NCI-H1092 (cell line): ENCODE measurements around the gene POLR1E.
"Not testable (repeated sequence)": the region's sequence is repeated elsewhere in the genome, so short reads cannot be mapped to it uniquely, and the experiment has no call there.

Source experiments
- DNase-seq: peaks from one replicate; lab custom pipeline; 2025; lab: John Stamatoyannopoulos, UW

Gene POLR1E

GRCh38 chr9:37465249-37466036 lies 20.3 kb upstream of the POLR1E start, which contains the start of gene ZBTB5:
ZBTB5 (minus strand) TSS chr9:37465450; CDS start chr9:37442551, 22,899 bp downstream.
- DNase-seq, result peak; percentile 100

- peak; percentile 74 for DNase-seq
Measured at GRCh38 chr9:37466037-37466709, 19.6 kb upstream of the POLR1E start.

GRCh38 chr9:37467530-37467929 lies 18.2 kb upstream of the POLR1E start:
- DNase-seq, result not testable (repeated sequence)

GRCh38 chr9:37468620-37469019 lies 17.1 kb upstream of the POLR1E start:
- DNase-seq, result no peak

- DNase-seq, result no peak
Measured at GRCh38 chr9:37471942-37472684, 13.6 kb upstream of the POLR1E start.

GRCh38 chr9:37473982-37474381 lies 11.8 kb upstream of the POLR1E start:
- not testable (repeated sequence) for DNase-seq

GRCh38 chr9:37474438-37474837 lies 11.3 kb upstream of the POLR1E start:
- no peak for DNase-seq

- DNase-seq, result no peak
Measured at GRCh38 chr9:37476930-37477329, 8.8 kb upstream of the POLR1E start.

GRCh38 chr9:37477443-37477842 lies 8.3 kb upstream of the POLR1E start:
- not testable (repeated sequence) for DNase-seq

- DNase-seq, result not testable (repeated sequence)
Measured at GRCh38 chr9:37477987-37478619, 7.6 kb upstream of the POLR1E start.

- no peak for DNase-seq
Measured at GRCh38 chr9:37480759-37481158, 5.0 kb upstream of the POLR1E start.

- no peak for DNase-seq
Measured at GRCh38 chr9:37486256-37486615, 488 bp downstream of the POLR1E start.

- no peak for DNase-seq
Measured at GRCh38 chr9:37486616-37487548, 1.1 kb downstream of the POLR1E start.

GRCh38 chr9:37491939-37492338 lies 6.2 kb downstream of the POLR1E start:
- DNase-seq, result no peak

- DNase-seq, result no peak
Measured at GRCh38 chr9:37495571-37495970, 9.8 kb downstream of the POLR1E start.

- DNase-seq, result no peak
Measured at GRCh38 chr9:37496020-37496419, 10.3 kb downstream of the POLR1E start.

- DNase-seq, result no peak
Measured at GRCh38 chr9:37497320-37497719, 11.6 kb downstream of the POLR1E start.

- no peak for DNase-seq
Measured at GRCh38 chr9:37498457-37498856, 12.7 kb downstream of the POLR1E start.

GRCh38 chr9:37499297-37499696 lies 13.5 kb downstream of the POLR1E start:
- DNase-seq, result no peak

GRCh38 chr9:37501957-37502596 lies 16.3 kb downstream of the POLR1E start:
- DNase-seq, result no peak

GRCh38 chr9:37503736-37504135 lies 18.0 kb downstream of the POLR1E start:
- DNase-seq, result no peak
